A673 (cell line): ENCODE data around the gene SERGEF. TPM values are rescaled to one million over a fixed set of nuclear protein-coding genes. Genes with fewer than 3 reads are reported as not detected.
"Not testable (repeated sequence)": the region's sequence is repeated elsewhere in the genome, so short reads cannot be mapped to it uniquely, and the experiment has no call there.

Experiments used
- BruUV-seq: library from RNA; stranded (reverse); fragments of 400-500 nt; replicated peaks from 2 replicates; lab custom pipeline; 2021; lab: Mats Ljungman, UMichigan
- CTCF ChIA-PET: fragments of 300-600 bp; sonication (Branson Sonifier 250); formaldehyde crosslinking; loops from one replicate; lab custom pipeline; 2022; ENCODE audit warnings: antibody characterized with exemption; lab: Charles Lee
- POLR2A ChIA-PET: fragments of 300-600 bp; sonication (Branson Sonifier 250); formaldehyde crosslinking; loops from one replicate; lab custom pipeline; 2022; ENCODE audit warnings: antibody characterized with exemption; ENCODE audit not compliant: low non-redundant PET; lab: Charles Lee
- DNase-seq: peaks from one replicate; pipeline ENCODE4 v3.0.0-alpha.2; 2015; ENCODE audit warnings: low spot score
- H3K27ac ChIP-seq: fragments of 200-600 bp; sonication (generic); 2 replicates; pipeline ENCODE4 v1.5.1; 2016; ENCODE audit warnings: mixed run types, low read depth, mild to moderate bottlenecking, mixed read lengths, antibody characterized with exemption, low read length; ENCODE audit not compliant: poor library complexity, severe bottlenecking
- H3K27me3 ChIP-seq: fragments of 200-600 bp; sonication (generic); replicated peaks from 2 replicates; pipeline ENCODE4 v1.6.1; 2017; ENCODE audit warnings: mixed run types, low read depth, mild to moderate bottlenecking, mixed read lengths, antibody characterized with exemption, low read length; ENCODE audit not compliant: insufficient read depth, poor library complexity
- H3K36me3 ChIP-seq: fragments of 200-600 bp; sonication (generic); 2 replicates; pipeline ENCODE4 v1.6.1; 2016; ENCODE audit warnings: mixed run types, mild to moderate bottlenecking, mixed read lengths, antibody characterized with exemption, low read length; ENCODE audit not compliant: insufficient read depth, poor library complexity, severe bottlenecking
- H3K4me1 ChIP-seq: fragments of 200-600 bp; sonication (generic); 2 replicates; pipeline ENCODE4 v1.6.1; 2017; ENCODE audit warnings: mixed run types, mild to moderate bottlenecking, mixed read lengths, antibody characterized with exemption, low read length; ENCODE audit not compliant: insufficient read depth, poor library complexity, severe bottlenecking
- H3K4me3 ChIP-seq: fragments of 200-600 bp; sonication (generic); 2 replicates; pipeline ENCODE4 v1.5.1; 2016; ENCODE audit warnings: low read depth, mixed run types, mild to moderate bottlenecking, mixed read lengths, low read length; ENCODE audit not compliant: poor library complexity, severe bottlenecking
- H3K9me3 ChIP-seq: fragments of 200-600 bp; sonication (generic); 2 replicates; pipeline ENCODE4 v1.6.1; 2016; ENCODE audit warnings: mixed run types, low read depth, mild to moderate bottlenecking, mixed read lengths, antibody characterized with exemption, low read length; ENCODE audit not compliant: poor library complexity, severe bottlenecking
- CTCF ChIP-seq: fragments of 300-800, 200-600 bp; sonication (generic); conservative IDR thresholded peaks from 2 replicates; pipeline ENCODE4 v1.5.1; 2017; ENCODE audit warnings: low read depth, mild to moderate bottlenecking, antibody characterized with exemption, low read length, moderate library complexity, mixed read lengths
- EZH2 ChIP-seq: fragments of 200-600 bp; sonication (generic); IDR thresholded peaks from 2 replicates; pipeline ENCODE4 v1.6.1; 2017; ENCODE audit warnings: borderline replicate concordance, low read depth, mild to moderate bottlenecking, mixed read lengths, antibody characterized with exemption, low read length; ENCODE audit not compliant: poor library complexity, severe bottlenecking
- intact Hi-C: fragments of 100-400 bp; cut with micrococcal nuclease; formaldehyde crosslinking; loops from one replicate; pipeline ENCODE4 v1.10.0; 2022; ENCODE audit not compliant: unreplicated experiment
- total RNA-seq: library from RNA; stranded (reverse); gene quantifications from 2 replicates; pipeline ENCODE4 v1.2.3, GENCODE V29; 2021

The SERGEF gene
- total RNA-seq, 1 experiment from 2014 or later = 15.2 TPM

- Histone ChIP-seq H3K36me3 (no peaks in the 10 kb centered on the region), H3K4me3 (no peak overlapping the region), H3K9me3 (no peaks in the 10 kb centered on the region), H3K27me3 (no peaks in the 10 kb centered on the region), H3K27ac (no peak overlapping the region), H3K4me1 (no peaks in the 10 kb centered on the region)
- no peak for DNase-seq
- intact Hi-C loops = no loop called here
- POLR2A ChIA-PET = no interaction called here
- TF ChIP-seq CTCF (no peak), EZH2 (no peak)
- CTCF ChIA-PET = no interaction called here
- no TSS peak for BruUV-seq
These were observed 137.0 kb downstream of the SERGEF start for GRCh38 chr11:17875891-17876290.

GRCh38 chr11:17873586-17873985, 139.3 kb downstream of the SERGEF start:
- TF ChIP-seq CTCF (no peak), EZH2 (no peak)
- intact Hi-C loops = no loop called here
- Histone ChIP-seq H3K4me3 (no peak overlapping the region), H3K9me3 (no peaks in the 10 kb centered on the region), H3K4me1 (no peaks in the 10 kb centered on the region), H3K27ac (no peak overlapping the region), H3K27me3 (no peaks in the 10 kb centered on the region), H3K36me3 (no peaks in the 10 kb centered on the region)
- no peak for DNase-seq
- POLR2A ChIA-PET = no interaction called here
- BruUV-seq = no TSS peak
- CTCF ChIA-PET = no interaction called here

GRCh38 chr11:17868398-17868797, 144.4 kb downstream of the SERGEF start:
- intact Hi-C loops, H3K36me3 ChIP-seq, BruUV-seq, H3K27ac ChIP-seq, CTCF ChIA-PET, H3K27me3 ChIP-seq, H3K4me1 ChIP-seq, H3K4me3 ChIP-seq, POLR2A ChIA-PET, H3K9me3 ChIP-seq, DNase-seq: not testable (repeated sequence)

- no peak overlapping the region for H3K27ac ChIP-seq
- H3K9me3 ChIP-seq = no peaks in the 10 kb centered on the region
- no peak for DNase-seq
- CTCF ChIA-PET = no interaction called here
- no peaks in the 10 kb centered on the region for H3K27me3 ChIP-seq
- no peak overlapping the region for H3K4me3 ChIP-seq
- TF ChIP-seq CTCF (no peak), EZH2 (no peak)
- POLR2A ChIA-PET = no interaction called here
- BruUV-seq = no TSS peak
- H3K36me3 ChIP-seq = no peaks in the 10 kb centered on the region
- intact Hi-C loops = no loop called here
- no peaks in the 10 kb centered on the region for H3K4me1 ChIP-seq
These were observed 145.5 kb downstream of the SERGEF start for GRCh38 chr11:17867341-17867740.
